GM20431 (cell line): ENCODE data around the gene ATOSB.

ENCODE experiments used
- in situ Hi-C: fragments of 300-500 bp; cut with MseI, MboI; formaldehyde crosslinking; loops from one replicate; pipeline ENCODE4 v1.15.0; 2020; ENCODE audit warnings: low sequenced_read_pairs; ENCODE audit not compliant: unreplicated experiment

The ATOSB gene

GRCh38 chr9:35096035-35096849 lies 19.4 kb downstream of the ATOSB start, which contains the start of gene PIGO:
Gene PIGO (minus strand): TSS chr9:35096591. CDS start chr9:35095565, 1,026 bp downstream.
- in situ Hi-C loops, result no loop called here

GRCh38 chr9:35091536-35091935 lies 24.1 kb downstream of the ATOSB start:
- in situ Hi-C loops, result no loop called here

GRCh38 chr9:35089434-35089833 lies 26.2 kb downstream of the ATOSB start:
- in situ Hi-C loops, result no loop called here

- in situ Hi-C loops, result no loop called here
Measured at GRCh38 chr9:35085078-35085477, 30.6 kb downstream of the ATOSB start.

- in situ Hi-C loops, result no loop called here
Measured at GRCh38 chr9:35079426-35080341, 36.0 kb downstream of the ATOSB start, which contains the start of gene FANCG. Gene FANCG (minus strand): TSS chr9:35079942. CDS start chr9:35079524, 418 bp downstream.

- in situ Hi-C loops, result no loop called here
Measured at GRCh38 chr9:35079041-35079425, 36.6 kb downstream of the ATOSB start.

GRCh38 chr9:35078066-35078465 lies 37.6 kb downstream of the ATOSB start:
- in situ Hi-C loops, result no loop called here

GRCh38 chr9:35076848-35077247 lies 38.8 kb downstream of the ATOSB start:
- in situ Hi-C loops, result no loop called here

- in situ Hi-C loops, result no loop called here
Measured at GRCh38 chr9:35075358-35075757, 40.3 kb downstream of the ATOSB start.

- in situ Hi-C loops, result no loop called here
Measured at GRCh38 chr9:35074791-35075190, 40.9 kb downstream of the ATOSB start.

GRCh38 chr9:35074141-35074540 lies 41.5 kb downstream of the ATOSB start:
- in situ Hi-C loops, result no loop called here

- in situ Hi-C loops, result no loop called here
Measured at GRCh38 chr9:35073279-35073612, 42.4 kb downstream of the ATOSB start.

GRCh38 chr9:35072461-35073278 lies 43.0 kb downstream of the ATOSB start, which contains the start of gene VCP:
Gene VCP (minus strand): TSS chr9:35072625. CDS start chr9:35072353, 272 bp downstream.
- in situ Hi-C loops, result no loop called here

- in situ Hi-C loops, result no loop called here
Measured at GRCh38 chr9:35071814-35072460, 43.7 kb downstream of the ATOSB start.

- in situ Hi-C loops, result no loop called here
Measured at GRCh38 chr9:35070823-35071813, 44.5 kb downstream of the ATOSB start.

- in situ Hi-C loops, result no loop called here
Measured at GRCh38 chr9:35069020-35069419, 46.6 kb downstream of the ATOSB start.

GRCh38 chr9:35067056-35067455 lies 48.6 kb downstream of the ATOSB start:
- in situ Hi-C loops, result no loop called here

- in situ Hi-C loops, result no loop called here
Measured at GRCh38 chr9:35060548-35061207, 55.0 kb downstream of the ATOSB start.
